ENCODE results near the gene MRPL46. TPM values are rescaled to one million over a fixed set of nuclear protein-coding genes. Genes with fewer than 3 reads are reported as not detected.

Gene MRPL46
- total RNA-seq, 4 donors from 2014 or later: 36.2 to 48.9 (median 44.6) TPM

DNA sequence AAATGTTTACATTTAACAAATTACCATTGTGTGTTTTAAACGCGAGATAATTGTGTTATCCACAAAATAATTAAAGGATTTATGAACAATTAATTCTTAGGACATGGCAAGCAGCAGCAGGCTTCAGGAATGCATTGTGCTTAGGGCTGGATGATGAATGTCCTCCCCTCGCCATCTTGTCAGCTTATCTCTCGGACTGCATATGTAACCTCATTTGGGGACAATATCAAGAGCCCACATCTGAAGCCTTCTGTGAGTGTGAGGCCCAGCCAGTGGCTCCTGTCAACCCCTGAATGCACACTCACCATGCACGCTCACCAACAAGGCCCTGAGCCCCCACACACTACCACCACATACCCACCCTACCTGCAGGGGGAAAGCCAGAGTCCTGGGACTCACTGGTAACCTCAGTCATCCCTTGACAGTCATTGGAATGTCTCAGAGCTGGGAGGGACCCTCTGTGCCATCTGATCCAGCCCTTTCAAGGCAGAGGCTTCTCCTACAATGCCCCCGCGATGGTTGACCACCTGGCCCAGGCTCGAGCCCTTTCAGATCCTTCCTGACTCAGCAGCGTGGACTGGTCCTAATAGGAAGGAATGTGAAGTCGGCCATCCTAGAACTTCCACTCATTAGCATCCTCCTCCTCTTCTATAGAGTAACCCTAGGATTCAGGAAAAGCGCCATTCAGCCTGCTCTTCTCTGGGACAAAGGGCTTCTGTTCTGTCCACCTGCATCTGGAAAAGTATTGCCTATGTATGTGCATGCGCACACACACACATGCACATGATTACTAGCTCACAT lies 38.2 kb downstream of the MRPL46 start:
- ATAC-seq (no peak), DNase-seq (no peak)
- Histone ChIP-seq H3K27ac (no peak overlapping the region), H3K9me3 (no peaks in the 10 kb centered on the region), H3K4me3 (no peak overlapping the region), H3K27me3 (no peaks in the 10 kb centered on the region), H3K36me3 (no peaks in the 10 kb centered on the region), H3K4me1 (no peaks in the 10 kb centered on the region)
- intact Hi-C loops (cut with DNase I; ENCODE audit: low total_unique reads) (no loop called here), in situ Hi-C loops (cut with MboI; ENCODE audit: low sequenced_read_pairs in 4 of 4) (loop anchor here in 1 of 4 donors (10.0 kb wide), 1 partner anchor 66 kb away; no protein-coding TSS in a partner anchor)
- TF ChIP-seq, protein P1, sequence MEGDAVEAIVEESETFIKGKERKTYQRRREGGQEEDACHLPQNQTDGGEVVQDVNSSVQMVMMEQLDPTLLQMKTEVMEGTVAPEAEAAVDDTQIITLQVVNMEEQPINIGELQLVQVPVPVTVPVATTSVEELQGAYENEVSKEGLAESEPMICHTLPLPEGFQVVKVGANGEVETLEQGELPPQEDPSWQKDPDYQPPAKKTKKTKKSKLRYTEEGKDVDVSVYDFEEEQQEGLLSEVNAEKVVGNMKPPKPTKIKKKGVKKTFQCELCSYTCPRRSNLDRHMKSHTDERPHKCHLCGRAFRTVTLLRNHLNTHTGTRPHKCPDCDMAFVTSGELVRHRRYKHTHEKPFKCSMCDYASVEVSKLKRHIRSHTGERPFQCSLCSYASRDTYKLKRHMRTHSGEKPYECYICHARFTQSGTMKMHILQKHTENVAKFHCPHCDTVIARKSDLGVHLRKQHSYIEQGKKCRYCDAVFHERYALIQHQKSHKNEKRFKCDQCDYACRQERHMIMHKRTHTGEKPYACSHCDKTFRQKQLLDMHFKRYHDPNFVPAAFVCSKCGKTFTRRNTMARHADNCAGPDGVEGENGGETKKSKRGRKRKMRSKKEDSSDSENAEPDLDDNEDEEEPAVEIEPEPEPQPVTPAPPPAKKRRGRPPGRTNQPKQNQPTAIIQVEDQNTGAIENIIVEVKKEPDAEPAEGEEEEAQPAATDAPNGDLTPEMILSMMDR (IDR thresholded peaks at IDR 0.05 in 4 of 5, conservative IDR thresholded peaks at IDR 0.05 in 1 of 5): no peak
- no peak for TF ChIP-seq POLR2A (IDR thresholded peaks at IDR 0.05)

- ATAC-seq: no peak
- DNase-seq: no peak
- intact Hi-C loops (cut with DNase I; ENCODE audit: low total_unique reads): no loop called here
- Histone ChIP-seq H3K4me1 (no peaks in the 10 kb centered on the region), H3K9me3 (no peaks in the 10 kb centered on the region), H3K27me3 (no peaks in the 10 kb centered on the region), H3K36me3 (no peaks in the 10 kb centered on the region), H3K4me3 (no peak overlapping the region), H3K27ac (no peak overlapping the region)
- in situ Hi-C loops (cut with MboI; ENCODE audit: low sequenced_read_pairs in 4 of 4): loop anchor here in 1 of 4 donors (10.0 kb wide), 1 partner anchor 67 kb away; no protein-coding TSS in a partner anchor
- TF ChIP-seq POLR2A (IDR thresholded peaks at IDR 0.05): no peak
- TF ChIP-seq, protein P1 (IDR thresholded peaks at IDR 0.05 in 4 of 5, conservative IDR thresholded peaks at IDR 0.05 in 1 of 5): no peak
Observed at GRCh38 chr15:88428053-88428452, 39.1 kb downstream of the MRPL46 start.

DNA sequence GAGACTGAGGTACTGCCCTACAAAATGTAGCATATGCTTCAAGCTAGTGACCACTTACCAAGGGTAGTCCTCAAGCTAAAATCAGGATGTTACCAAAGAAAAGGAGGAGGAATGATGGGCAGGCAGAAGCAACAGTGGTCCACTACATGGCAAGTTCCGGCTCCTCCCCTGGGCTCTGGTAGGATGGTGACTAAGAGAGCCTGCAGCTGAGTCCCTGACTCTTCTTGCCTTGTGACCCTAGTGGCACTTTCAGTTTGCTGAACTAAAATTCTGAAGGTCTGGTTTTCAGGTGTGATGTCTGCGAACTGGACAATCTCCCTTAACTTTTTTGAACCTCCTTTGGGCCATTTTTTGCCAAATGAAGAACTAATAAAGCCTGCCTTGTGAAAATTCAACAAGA lies 40.9 kb downstream of the MRPL46 start:
- TF ChIP-seq, protein P1 (IDR thresholded peaks at IDR 0.05 in 4 of 5, conservative IDR thresholded peaks at IDR 0.05 in 1 of 5): no peak
- no peak for TF ChIP-seq POLR2A (IDR thresholded peaks at IDR 0.05)
- in situ Hi-C loops (cut with MboI; ENCODE audit: low sequenced_read_pairs in 4 of 4): loop anchor here in 1 of 4 donors (10.0 kb wide), 1 partner anchor 68 kb away; no protein-coding TSS in a partner anchor
- H3K27ac ChIP-seq: no peak overlapping the region
- H3K36me3 ChIP-seq: no peaks in the 10 kb centered on the region
- DNase-seq (no peak), ATAC-seq (no peak)
- no peaks in the 10 kb centered on the region for H3K9me3 ChIP-seq
- intact Hi-C loops (cut with DNase I; ENCODE audit: low total_unique reads): no loop called here
- H3K4me1 ChIP-seq: no peaks in the 10 kb centered on the region
- H3K27me3 ChIP-seq: peaks cover 0 to 2% (median 0%) of the 10 kb centered on the region in 3 donors
- H3K4me3 ChIP-seq: no peak overlapping the region

GRCh38 chr15:88423331-88423730 lies 43.9 kb downstream of the MRPL46 start:
- TF ChIP-seq, protein P1 (IDR thresholded peaks at IDR 0.05 in 4 of 5, conservative IDR thresholded peaks at IDR 0.05 in 1 of 5): no peak
- no peak for TF ChIP-seq POLR2A (IDR thresholded peaks at IDR 0.05)
- ATAC-seq: no peak

More at GRCh38 chr15:88423331-88423730, 43.9 kb downstream of the MRPL46 start:
- no peaks in the 10 kb centered on the region for H3K36me3 ChIP-seq
- H3K4me1 ChIP-seq: no peaks in the 10 kb centered on the region
- no peaks in the 10 kb centered on the region for H3K9me3 ChIP-seq
- in situ Hi-C loops (cut with MboI; ENCODE audit: low sequenced_read_pairs in 4 of 4) (loop anchor here in 1 of 4 donors (10.0 kb wide), 1 partner anchor 71 kb away; no protein-coding TSS in a partner anchor), intact Hi-C loops (cut with DNase I; ENCODE audit: low total_unique reads) (no loop called here)
- DNase-seq: no peak
- peaks cover 0 to 2% (median 0%) of the 10 kb centered on the region in 3 donors for H3K27me3 ChIP-seq
- no peak overlapping the region for H3K4me3 ChIP-seq
- no peak overlapping the region for H3K27ac ChIP-seq

Data from gastrocnemius medialis (tissue), 4 donors.